Stimulated activated CD4-positive, alpha-beta T cell treated with anti-CD3 and anti-CD28 coated beads, TNF-alpha, amount 100 ng/mL, for 48 hours (primary cell): ENCODE data around the gene NBPF12.
"Not testable (repeated sequence)": the region's sequence is repeated elsewhere in the genome, so short reads cannot be mapped to it uniquely, and the experiment has no call there.

Experiments used
- DNase-seq, 3 donors: peaks; one replicate each; pipeline ENCODE4 v3.0.0-alpha.2; 2020; ENCODE audit warnings: low read depth in 3 of 3

The NBPF12 gene

GRCh38 chr1:146938242-146938902, at the start of gene NBPF12:
NBPF12 (plus strand) TSS chr1:146938324; CDS start chr1:146960144, 21,820 bp downstream.
- peak; percentile 58 to 67 (median 67) for DNase-seq

DNA sequence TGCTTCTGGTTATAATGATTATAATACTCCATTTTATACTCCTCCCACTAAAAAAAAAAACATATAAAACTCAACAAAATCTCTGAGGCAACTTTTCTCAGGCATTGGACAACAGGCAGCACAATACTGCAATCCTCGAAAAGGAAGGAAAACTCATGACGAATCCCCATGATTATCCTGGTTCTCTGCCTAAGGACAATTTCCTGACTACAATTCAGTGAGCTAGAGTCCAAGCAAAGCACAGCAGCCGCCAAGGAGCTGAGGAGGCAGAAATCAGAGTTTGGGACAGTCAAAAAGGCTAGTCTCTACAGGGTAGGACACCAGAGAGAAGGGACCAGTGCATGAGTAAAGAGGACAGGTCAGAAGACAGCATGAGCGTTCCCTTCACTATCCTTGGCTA, 46.8 kb upstream of the NBPF12 start:
- DNase-seq: not testable (repeated sequence)

- not testable (repeated sequence) for DNase-seq
These were observed 45.8 kb upstream of the NBPF12 start for GRCh38 chr1:146892331-146892730.

- not testable (repeated sequence) for DNase-seq
These were observed 30.4 kb upstream of the NBPF12 start for GRCh38 chr1:146907565-146908261.

- DNase-seq: not testable (repeated sequence)
These were observed 25.1 kb upstream of the NBPF12 start for GRCh38 chr1:146912975-146913374.

DNA sequence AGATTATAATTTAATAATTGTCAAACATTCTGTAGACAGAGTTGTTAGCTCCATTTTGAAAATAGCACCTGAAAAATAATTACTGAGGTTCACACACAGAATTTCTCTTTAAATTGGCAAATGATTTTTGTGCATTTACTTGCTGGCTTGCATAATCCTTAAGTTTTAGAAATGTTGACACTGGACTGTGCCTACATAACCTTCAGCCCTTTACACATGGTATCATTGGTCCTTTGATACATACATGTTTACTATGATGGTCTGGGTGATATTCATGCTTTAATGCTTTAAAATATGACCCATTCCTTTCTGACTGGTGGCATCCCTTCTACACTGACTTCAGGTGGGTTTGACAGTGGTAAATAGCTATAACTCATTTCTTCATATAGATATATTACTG, 17.3 kb upstream of the NBPF12 start:
- not testable (repeated sequence) for DNase-seq

- not testable (repeated sequence) for DNase-seq
These were observed 15.5 kb upstream of the NBPF12 start for GRCh38 chr1:146922614-146923013.

- DNase-seq: not testable (repeated sequence)
These were observed 14.0 kb upstream of the NBPF12 start for GRCh38 chr1:146924106-146924505.

GRCh38 chr1:146926413-146926812, 11.7 kb upstream of the NBPF12 start:
- not testable (repeated sequence) for DNase-seq

GRCh38 chr1:146930225-146930624, 7.9 kb upstream of the NBPF12 start:
- not testable (repeated sequence) for DNase-seq

GRCh38 chr1:146934390-146935223, 3.5 kb upstream of the NBPF12 start:
- not testable (repeated sequence) for DNase-seq

GRCh38 chr1:146937462-146937861, 662 bp upstream of the NBPF12 start:
- not testable (repeated sequence) for DNase-seq

- DNase-seq: not testable (repeated sequence)
These were observed 1.0 kb downstream of the NBPF12 start for GRCh38 chr1:146938927-146939786.

DNA sequence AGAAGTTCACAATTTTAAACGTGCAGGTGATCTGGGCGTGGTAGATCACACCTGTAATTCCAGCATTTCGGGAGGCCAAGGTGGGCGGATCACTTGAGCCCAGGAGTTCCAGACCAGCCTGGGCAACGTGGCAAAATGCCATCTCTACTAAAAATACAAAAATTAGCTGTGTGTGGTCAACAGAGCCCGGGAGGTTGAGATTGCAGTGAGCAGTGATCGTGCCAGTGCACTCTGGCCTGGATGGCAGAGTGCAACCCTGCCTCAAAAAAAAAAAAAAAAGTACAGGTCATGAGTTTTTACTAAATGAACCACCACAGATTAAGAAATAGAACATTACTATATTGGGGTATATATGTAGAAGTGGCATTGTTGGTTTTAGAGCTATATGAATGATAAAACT, 2.2 kb downstream of the NBPF12 start:
- DNase-seq: not testable (repeated sequence)

GRCh38 chr1:146943342-146943886, 5.3 kb downstream of the NBPF12 start:
- DNase-seq: not testable (repeated sequence)

- not testable (repeated sequence) for DNase-seq
These were observed 10.0 kb downstream of the NBPF12 start for GRCh38 chr1:146948127-146948526.

DNA sequence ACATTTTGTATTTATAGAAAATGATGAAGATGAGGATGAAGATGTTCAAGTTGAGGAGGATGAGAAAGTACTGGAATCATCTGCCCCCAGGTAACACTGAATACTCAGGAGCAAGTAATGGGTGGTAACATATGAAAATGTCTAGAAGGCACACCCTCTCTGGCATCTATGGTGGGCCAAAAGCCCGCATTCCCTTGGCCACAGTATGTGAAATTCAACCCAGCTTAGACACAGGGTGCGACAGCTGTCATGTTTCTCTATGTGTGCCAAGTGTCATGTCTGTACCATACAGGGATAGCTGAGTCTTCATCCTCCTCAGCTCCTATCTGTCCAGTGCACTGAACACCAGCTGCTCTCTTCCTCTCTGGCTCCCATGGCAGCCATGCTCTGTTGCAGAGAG, 26.2 kb downstream of the NBPF12 start:
- DNase-seq: not testable (repeated sequence)

DNA sequence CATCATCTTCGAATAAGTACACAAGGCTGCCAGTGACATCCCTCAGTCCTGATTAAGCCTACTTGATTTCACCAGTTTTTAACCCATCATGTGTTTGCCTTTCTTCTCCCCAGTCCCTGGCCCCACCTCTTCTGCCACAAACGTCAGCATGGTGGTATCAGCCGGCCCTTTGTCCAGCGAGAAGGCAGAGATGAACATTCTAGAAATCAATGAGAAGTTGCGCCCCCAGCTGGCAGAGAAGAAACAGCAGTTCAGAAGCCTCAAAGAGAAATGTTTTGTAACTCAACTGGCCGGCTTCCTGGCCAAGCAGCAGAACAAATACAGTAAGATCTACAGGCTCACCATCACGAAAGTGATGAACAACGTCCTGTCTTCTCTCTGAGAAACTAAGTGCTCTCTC, 28.2 kb downstream of the NBPF12 start:
- not testable (repeated sequence) for DNase-seq

- DNase-seq: not testable (repeated sequence)
These were observed 32.5 kb downstream of the NBPF12 start for GRCh38 chr1:146970656-146971055.

DNA sequence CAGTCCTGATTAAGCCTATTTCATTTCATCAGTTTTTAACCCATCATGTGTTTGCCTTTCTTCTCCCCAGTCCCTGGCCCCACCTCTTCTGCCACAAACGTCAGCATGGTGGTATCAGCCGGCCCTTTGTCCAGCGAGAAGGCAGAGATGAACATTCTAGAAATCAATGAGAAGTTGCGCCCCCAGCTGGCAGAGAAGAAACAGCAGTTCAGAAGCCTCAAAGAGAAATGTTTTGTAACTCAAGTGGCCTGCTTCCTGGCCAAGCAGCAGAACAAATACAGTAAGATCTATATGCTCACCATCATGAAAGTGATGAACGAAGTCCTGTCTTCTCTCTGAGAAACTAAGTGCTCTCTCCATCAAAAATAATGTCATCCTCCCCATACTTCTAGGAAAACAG, 34.6 kb downstream of the NBPF12 start:
- DNase-seq: not testable (repeated sequence)

- not testable (repeated sequence) for DNase-seq
These were observed 47.7 kb downstream of the NBPF12 start for GRCh38 chr1:146985855-146986254.
